NCI-H2029 (cell line): Measurements from ENCODE around the gene C8A.
A peak's percentile ranks its signal among the peaks of the same experiment; 100 is the strongest.

Source experiments
- DNase-seq: peaks from one replicate; lab custom pipeline; 2025; lab: John Stamatoyannopoulos, UW

Gene C8A

DNA sequence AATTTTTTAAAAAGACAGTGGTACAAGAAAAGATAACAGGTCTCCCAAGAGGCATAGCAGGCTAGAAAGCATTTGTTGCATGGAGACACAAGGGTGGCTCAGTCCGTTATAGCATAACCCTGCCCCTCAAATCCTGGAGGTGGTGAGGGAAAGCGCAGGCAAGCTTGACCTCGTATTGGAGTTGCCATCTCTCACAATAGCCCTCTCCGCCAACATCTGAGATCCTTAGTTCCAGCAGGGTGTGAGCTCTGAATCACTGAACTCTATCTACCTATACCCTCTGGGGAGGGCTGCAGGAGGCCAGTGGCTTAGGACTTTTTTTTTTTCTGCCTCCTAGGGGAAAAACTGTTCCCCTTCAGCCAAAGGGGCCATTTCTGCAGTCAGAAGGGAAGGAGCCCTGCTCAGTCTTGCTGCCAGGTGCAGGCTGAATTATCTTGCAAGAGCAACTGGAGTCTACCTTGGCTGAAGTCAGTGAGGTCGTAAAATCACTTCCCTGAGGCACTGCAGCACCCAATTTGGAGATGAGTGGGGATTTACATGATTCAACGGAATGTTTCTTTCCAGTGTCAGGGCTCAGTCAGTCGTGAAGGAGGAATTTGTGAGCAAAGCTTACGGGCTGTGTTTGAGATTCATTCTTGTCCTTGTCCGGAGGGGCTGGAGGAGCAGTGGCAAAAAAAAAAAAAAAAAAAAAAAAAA, 17.2 kb upstream of the C8A start:
- no peak for DNase-seq

- DNase-seq: no peak
Observed at GRCh38 chr1:56838759-56839158, 15.8 kb upstream of the C8A start.

DNA sequence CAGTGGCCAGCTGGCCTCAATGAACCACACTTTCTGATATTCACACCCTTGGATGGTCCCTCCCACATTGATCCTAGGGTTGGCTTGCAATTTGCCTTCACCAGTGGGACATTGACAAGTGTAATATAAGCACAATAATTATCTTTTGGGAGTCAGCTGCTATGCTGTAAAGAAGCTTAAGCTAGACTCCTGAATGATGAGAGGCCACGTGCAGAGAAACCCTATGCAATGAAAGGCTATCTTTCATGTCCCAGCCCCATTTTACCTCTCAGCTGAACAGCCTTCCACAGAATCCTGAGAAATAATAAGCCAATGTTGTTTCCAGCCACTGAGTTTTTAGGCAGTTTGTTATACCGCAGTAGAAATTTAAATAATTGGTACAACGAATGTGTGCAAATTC, 11.1 kb upstream of the C8A start:
- DNase-seq: no peak

GRCh38 chr1:56844545-56845136, 10.0 kb upstream of the C8A start:
- DNase-seq: no peak

DNA sequence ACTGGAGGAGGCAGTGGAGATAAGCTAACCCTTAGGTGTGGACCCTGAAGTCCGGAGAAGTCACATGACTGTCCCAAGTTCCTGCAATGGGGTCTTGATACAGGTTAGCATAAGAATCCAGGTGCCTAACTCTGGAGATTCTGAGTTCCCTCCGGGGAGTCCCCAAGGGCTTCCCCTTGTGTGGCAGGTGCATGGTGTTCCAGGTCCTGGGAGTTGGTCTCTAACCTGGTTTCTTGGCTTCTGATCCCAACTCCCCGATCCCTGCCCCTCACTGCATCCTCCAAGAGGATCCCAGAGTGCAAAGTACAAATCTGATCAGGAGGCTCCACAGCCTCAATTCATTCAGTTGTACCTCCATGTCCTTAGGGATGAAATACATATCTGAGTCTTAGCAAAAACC, 9.3 kb upstream of the C8A start:
- DNase-seq: no peak

DNA sequence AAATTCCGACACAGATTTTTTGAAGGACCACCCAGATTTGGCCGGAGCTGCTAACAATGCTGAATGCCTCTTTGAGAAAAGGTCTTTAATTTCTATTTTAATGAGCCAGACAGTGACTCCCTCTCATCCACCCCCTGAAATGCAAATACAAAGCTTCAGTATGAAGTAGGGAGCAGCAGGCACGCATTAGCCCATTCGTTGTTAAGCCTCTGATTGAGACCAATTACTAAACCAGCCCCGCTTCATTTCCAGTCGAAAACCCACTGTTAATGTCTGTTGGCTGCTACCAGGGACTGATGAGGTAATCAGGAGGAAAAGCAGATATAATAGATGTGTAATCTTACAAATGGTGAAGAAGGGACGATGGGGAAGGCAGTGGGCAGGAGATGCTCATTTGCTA, 4.8 kb upstream of the C8A start:
- DNase-seq: no peak

DNA sequence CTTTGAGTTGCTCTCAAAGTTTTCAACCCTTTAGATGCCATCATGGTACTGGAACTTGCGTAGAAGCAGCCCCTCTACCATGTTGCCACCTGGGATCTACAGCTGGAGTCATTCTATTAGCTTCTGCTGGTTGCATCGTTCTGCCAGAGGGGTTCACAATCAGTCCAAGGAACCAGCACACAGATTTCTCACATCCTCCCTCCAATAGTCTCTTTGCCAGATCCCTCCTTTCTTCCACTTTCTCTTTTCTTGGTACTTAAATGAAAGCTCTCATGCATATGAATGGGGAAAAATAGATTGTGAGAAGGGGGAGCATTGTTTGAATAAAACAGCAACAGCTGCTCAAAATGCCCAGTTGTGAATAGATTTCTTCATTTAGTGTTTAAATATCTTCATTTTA, 4.2 kb upstream of the C8A start:
- DNase-seq: no peak

DNA sequence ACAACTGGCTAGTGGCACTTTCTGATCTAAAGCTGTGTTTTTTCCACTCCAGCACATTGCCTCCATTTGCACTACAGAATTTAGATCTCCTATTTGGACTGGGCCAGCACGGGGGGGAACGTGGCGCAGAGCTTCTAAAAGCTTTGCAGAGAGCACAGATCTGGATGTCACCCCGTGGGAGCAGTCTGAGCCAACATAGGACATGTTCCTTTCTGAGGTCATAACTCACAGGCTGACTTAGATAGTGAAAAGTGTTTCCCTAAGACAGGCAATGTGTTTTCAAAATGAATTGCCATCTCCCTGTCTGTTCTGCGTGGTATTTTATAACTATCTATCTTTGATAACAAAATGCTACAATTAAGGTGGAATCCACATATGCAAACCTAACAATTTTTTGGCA, 3.7 kb upstream of the C8A start:
- no peak for DNase-seq

DNA sequence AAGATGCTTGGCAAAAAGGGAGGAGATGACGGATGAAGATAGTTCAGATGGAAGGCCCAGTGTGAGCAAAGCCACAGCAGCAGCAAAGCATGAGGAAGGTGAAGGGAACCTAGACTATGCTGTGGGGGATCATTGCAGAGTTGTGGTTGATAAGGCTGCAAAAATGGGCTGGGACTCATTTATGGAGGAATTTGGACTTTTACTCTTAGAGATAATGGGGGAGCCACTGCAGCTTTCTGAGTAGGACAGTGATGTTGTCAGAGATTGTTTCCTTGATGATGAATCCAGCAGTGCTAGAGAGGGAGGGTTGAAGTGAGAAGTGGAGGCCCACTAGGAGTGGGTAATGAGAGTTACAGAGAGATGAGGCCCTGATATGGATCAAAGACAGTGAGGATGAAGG, 2.1 kb upstream of the C8A start:
- DNase-seq: no peak

- no peak for DNase-seq
Observed at GRCh38 chr1:56855190-56855589, 593 bp downstream of the C8A start.

DNA sequence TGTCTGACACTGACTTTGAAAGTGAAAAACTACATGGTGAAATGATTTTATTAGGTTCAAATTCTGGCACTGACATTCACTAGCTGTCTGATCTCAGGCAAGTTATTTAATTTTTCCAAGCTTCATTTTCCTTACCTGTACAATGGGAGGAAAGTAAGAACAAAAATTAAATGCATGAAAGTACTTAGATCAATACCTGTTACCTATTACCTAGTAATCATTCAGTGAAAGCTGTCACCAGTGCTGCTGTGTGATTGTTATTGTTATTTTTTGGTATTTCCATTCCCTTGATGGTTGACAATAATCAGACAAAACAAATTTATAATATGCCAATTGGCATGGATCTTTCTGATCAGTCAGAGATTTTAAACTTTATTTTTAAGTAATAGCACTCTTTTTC, 1.6 kb downstream of the C8A start:
- no peak for DNase-seq

GRCh38 chr1:56859287-56859686, 4.7 kb downstream of the C8A start:
- no peak for DNase-seq

DNA sequence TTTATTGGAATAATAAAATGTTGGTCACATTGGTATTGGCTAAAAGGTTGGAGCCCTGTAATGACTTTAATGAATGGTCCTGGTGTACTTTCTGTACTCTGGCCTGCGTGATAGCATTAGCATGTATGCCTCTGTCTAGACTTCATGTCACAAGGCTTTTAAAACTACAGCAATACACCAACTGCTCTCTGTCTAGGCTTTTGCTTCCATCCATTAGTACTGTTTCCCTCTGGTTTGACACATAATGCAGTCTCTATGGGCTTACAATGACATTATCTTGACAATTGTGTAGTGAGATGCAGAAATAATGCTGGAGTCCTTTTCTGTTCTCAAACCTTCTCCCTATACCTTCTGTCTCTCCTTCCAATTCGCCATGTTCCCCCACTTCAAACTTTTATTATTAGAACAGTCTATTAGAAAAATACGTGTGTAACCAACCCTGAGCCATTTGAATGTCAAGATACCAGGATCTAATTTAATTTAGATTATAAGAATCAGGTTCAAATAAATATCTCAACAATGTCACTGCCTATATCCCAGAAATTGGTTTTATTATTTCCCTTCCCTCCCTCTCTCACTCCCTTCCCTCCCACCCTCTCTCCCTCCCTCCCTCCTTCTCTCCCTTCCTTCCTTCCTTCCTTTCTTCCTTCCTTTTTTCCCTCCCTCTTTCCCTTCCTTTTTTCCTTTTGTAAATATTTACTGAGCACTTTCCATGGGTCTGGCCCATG, 8.8 kb downstream of the C8A start:
- DNase-seq: no peak

GRCh38 chr1:56864430-56864829, 9.8 kb downstream of the C8A start:
- DNase-seq: no peak

DNA sequence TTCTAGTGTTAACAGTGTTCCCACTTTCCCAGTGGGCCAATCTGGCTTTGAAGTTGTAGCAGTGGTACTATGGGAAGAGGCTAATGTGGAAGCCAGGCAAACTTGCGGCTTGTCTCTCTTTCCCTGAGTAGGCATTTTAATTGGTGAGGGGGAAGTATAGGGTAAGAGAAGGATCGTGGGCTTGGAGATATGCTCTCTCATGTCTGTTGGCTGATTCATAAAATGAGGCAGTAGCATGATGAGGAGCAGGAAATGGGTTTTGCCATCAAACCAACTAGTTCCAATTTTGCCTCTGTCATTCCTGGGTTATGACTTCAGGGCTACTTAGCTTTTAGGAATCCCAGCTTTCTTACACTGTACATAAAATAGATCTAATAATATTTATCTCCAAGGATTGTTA, 12.1 kb downstream of the C8A start:
- no peak for DNase-seq

DNA sequence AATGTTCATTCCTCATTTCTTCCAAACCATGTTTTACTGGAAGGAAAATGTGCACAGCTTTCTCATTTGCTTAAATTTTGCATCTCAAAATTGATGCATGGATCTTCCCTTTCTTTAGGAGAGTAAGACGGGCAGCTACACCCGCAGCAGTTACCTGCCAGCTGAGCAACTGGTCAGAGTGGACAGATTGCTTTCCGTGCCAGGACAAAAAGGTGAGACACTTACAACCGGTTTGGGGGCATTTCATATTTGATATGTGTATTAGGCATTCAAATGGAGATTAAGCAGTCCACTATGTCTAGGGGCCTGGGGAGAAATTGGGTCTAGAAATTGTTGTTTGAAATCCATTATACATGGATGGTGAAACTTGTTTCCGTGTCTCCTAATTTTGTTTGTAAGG, 12.9 kb downstream of the C8A start:
- DNase-seq: no peak

GRCh38 chr1:56868761-56869160, 14.2 kb downstream of the C8A start:
- DNase-seq: no peak

GRCh38 chr1:56872597-56872996, 18.0 kb downstream of the C8A start:
- no peak for DNase-seq

GRCh38 chr1:56873213-56873612, 18.6 kb downstream of the C8A start:
- no peak for DNase-seq

DNA sequence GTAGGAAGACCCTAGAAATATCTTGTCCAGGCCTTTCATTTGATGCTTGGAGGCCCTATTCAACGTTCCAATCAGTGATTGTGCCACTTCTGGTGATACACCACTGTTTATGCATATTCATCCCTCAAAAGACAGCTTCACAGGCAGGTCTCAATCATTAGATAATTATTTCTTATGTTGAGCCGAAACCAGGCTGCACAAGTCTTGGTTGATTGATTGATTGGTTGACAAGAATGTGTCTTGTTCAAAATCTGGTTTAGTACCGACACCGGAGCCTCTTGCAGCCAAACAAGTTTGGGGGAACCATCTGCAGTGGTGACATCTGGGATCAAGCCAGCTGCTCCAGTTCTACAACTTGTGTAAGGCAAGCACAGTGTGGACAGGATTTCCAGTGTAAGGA, 20.1 kb downstream of the C8A start:
- no peak for DNase-seq

GRCh38 chr1:56877973-56878372, 23.4 kb downstream of the C8A start:
- peak; percentile 91 for DNase-seq

DNA sequence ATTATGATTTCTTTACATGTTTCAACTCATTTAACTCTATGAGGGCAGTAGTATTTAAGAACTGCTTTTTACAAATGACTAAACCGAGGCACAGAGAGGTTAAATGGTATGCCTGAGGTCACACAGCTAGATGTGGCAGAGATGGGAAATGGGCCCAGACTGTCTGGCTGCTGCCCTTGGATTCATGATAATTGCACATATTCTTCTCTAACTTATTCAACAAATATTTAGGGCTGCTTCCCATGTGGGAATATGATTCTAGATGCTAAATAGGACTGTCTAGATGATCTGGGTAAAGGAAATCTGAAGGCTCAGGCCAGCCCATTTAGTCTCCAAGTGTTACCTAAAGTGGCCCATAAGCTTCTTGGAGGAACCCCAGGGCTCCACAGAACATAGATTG, 26.2 kb downstream of the C8A start:
- no peak for DNase-seq

- DNase-seq: no peak
Observed at GRCh38 chr1:56881417-56881816, 26.8 kb downstream of the C8A start.

DNA sequence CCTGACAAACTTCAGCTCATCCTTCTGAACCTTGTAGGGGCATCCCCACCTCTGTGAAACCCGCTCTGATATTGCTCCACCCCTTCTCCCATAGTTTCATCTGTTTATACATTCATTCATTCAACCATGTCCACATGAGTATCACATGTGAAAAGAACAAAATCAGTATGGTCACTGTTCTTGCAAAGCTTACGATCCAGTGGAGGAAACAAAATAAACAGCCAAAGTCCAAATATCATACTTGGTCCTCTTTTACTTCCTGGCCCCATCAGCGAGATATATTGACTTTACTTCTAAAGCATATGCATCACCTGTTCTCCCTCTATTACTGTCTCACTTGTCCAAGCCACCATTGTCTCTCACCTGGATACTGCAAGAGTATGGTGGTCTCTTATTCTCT, 35.6 kb downstream of the C8A start:
- no peak for DNase-seq
